ENCODE measurements around the gene CCDC174.
"Not testable (repeated sequence)": the region's sequence is repeated elsewhere in the genome, so short reads cannot be mapped to it uniquely, and the experiment has no call there.

The CCDC174 gene

GRCh38 chr3:14627815-14628214 lies 23.7 kb upstream of the CCDC174 start:
- no peak for DNase-seq

GRCh38 chr3:14628406-14628805 lies 23.2 kb upstream of the CCDC174 start:
- DNase-seq = no peak

GRCh38 chr3:14630404-14631100 lies 21.0 kb upstream of the CCDC174 start:
- DNase-seq = no peak

- no peak for DNase-seq
Observed at GRCh38 chr3:14631101-14631497, 20.5 kb upstream of the CCDC174 start.

- no peak for DNase-seq
Observed at GRCh38 chr3:14631687-14632441, 19.7 kb upstream of the CCDC174 start.

GRCh38 chr3:14632442-14632930 lies 19.1 kb upstream of the CCDC174 start:
- no peak for DNase-seq

GRCh38 chr3:14633417-14633816 lies 18.1 kb upstream of the CCDC174 start:
- DNase-seq = no peak

- DNase-seq = no peak
Observed at GRCh38 chr3:14633819-14634424, 17.6 kb upstream of the CCDC174 start.

- DNase-seq = no peak
Observed at GRCh38 chr3:14634763-14635400, 16.7 kb upstream of the CCDC174 start.

GRCh38 chr3:14636496-14637087 lies 15.0 kb upstream of the CCDC174 start:
- DNase-seq = no peak

- DNase-seq = no peak
Observed at GRCh38 chr3:14640157-14640562, 11.4 kb upstream of the CCDC174 start.

GRCh38 chr3:14640734-14641133 lies 10.8 kb upstream of the CCDC174 start:
- no peak for DNase-seq

- DNase-seq = no peak
Observed at GRCh38 chr3:14641346-14641745, 10.2 kb upstream of the CCDC174 start.

GRCh38 chr3:14645453-14645852 lies 6.1 kb upstream of the CCDC174 start:
- DNase-seq = no peak

- no peak for DNase-seq
Observed at GRCh38 chr3:14646131-14646573, 5.4 kb upstream of the CCDC174 start.

- no peak for DNase-seq
Observed at GRCh38 chr3:14646589-14647413, 4.8 kb upstream of the CCDC174 start.

- no peak for DNase-seq
Observed at GRCh38 chr3:14647976-14648955, 3.3 kb upstream of the CCDC174 start.

- DNase-seq = no peak
Observed at GRCh38 chr3:14649466-14649865, 2.1 kb upstream of the CCDC174 start.

GRCh38 chr3:14650193-14650592 lies 1.4 kb upstream of the CCDC174 start:
- no peak for DNase-seq

- not testable (repeated sequence) for DNase-seq
Observed at GRCh38 chr3:14652360-14652907, 872 bp downstream of the CCDC174 start.
